GM06990 (cell line): ENCODE measurements around the gene ELAVL4.

Experiments
- DNase-seq: peaks from one replicate; pipeline ENCODE4 v3.0.0-alpha.2; 2011; ENCODE audit not compliant: insufficient read length; ENCODE audit errors: extremely low read depth
- H3K27me3 ChIP-seq: replicated peaks from 2 replicates; pipeline ENCODE4 v1.6.0; 2011; ENCODE audit warnings: low read length; ENCODE audit not compliant: control insufficient read depth, insufficient read depth
- H3K36me3 ChIP-seq: 2 replicates; pipeline ENCODE4 v1.5.1; 2011; ENCODE audit warnings: low read length; ENCODE audit not compliant: control insufficient read depth, insufficient read depth
- H3K4me3 ChIP-seq: replicated peaks from 2 replicates; pipeline ENCODE4 v1.5.1; 2011; ENCODE audit warnings: low read depth, mild to moderate bottlenecking, control low read depth, low read length
- TF ChIP-seq, protein P1 (sequence below): IDR thresholded peaks from 2 replicates; pipeline ENCODE4 v1.5.1; 2011; ENCODE audit warnings: low read length, control low read depth, mild to moderate bottlenecking, inconsistent platforms; ENCODE audit not compliant: insufficient read depth, poor library complexity, severe bottlenecking

Gene ELAVL4

DNA sequence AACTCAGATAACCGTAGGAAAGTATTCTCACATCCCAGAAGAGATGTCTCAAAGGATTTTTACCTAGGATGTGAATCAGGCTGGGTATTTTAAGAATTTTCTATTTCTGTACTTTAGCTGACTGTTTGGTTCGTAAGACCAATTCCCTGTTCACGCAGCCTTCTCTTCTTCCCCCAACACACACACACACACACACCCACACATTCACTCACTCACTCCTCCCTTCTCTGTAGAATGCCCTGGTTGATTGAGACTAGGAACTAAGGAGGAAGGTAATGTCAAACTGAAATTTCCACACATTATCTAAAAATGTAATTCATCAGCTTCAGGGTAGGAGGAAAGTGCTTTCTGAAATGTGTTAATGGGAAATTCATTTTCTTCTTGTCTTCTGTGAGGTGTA, 43.5 kb downstream of the ELAVL4 start:
- no peak for DNase-seq
- Histone ChIP-seq H3K36me3 (no peaks in the 10 kb centered on the region), H3K27me3 (no peaks in the 10 kb centered on the region), H3K4me3 (no peak overlapping the region)
- TF ChIP-seq, protein P1, sequence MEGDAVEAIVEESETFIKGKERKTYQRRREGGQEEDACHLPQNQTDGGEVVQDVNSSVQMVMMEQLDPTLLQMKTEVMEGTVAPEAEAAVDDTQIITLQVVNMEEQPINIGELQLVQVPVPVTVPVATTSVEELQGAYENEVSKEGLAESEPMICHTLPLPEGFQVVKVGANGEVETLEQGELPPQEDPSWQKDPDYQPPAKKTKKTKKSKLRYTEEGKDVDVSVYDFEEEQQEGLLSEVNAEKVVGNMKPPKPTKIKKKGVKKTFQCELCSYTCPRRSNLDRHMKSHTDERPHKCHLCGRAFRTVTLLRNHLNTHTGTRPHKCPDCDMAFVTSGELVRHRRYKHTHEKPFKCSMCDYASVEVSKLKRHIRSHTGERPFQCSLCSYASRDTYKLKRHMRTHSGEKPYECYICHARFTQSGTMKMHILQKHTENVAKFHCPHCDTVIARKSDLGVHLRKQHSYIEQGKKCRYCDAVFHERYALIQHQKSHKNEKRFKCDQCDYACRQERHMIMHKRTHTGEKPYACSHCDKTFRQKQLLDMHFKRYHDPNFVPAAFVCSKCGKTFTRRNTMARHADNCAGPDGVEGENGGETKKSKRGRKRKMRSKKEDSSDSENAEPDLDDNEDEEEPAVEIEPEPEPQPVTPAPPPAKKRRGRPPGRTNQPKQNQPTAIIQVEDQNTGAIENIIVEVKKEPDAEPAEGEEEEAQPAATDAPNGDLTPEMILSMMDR, result no peak

DNA sequence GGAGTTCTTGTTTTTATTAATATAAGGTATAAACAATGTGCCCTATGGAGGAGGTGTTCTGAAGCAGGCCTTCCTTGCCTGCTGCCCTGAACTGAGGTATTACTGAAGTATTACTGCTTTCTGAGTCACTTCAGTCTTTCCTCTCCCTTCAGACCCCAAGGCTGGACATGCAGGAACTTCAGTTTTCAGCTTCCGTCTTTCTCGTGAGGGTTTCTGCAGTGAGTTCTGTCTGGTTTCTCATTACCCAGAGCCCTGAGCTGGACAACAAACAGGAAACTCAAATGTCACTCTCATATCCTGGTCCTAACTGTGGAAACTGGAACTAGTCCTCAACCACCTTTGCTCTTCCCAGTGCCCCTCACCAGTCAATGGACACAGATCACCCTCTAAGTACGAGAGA, 46.8 kb downstream of the ELAVL4 start:
- TF ChIP-seq, protein P1, result no peak
- DNase-seq, result no peak
- H3K36me3 ChIP-seq, result no peaks in the 10 kb centered on the region
- H3K27me3 ChIP-seq, result no peaks in the 10 kb centered on the region
- H3K4me3 ChIP-seq, result no peak overlapping the region

GRCh38 chr1:50156241-50157010, 47.7 kb downstream of the ELAVL4 start:
- TF ChIP-seq, protein P1, result no peak
- H3K27me3 ChIP-seq, result no peaks in the 10 kb centered on the region

DNA sequence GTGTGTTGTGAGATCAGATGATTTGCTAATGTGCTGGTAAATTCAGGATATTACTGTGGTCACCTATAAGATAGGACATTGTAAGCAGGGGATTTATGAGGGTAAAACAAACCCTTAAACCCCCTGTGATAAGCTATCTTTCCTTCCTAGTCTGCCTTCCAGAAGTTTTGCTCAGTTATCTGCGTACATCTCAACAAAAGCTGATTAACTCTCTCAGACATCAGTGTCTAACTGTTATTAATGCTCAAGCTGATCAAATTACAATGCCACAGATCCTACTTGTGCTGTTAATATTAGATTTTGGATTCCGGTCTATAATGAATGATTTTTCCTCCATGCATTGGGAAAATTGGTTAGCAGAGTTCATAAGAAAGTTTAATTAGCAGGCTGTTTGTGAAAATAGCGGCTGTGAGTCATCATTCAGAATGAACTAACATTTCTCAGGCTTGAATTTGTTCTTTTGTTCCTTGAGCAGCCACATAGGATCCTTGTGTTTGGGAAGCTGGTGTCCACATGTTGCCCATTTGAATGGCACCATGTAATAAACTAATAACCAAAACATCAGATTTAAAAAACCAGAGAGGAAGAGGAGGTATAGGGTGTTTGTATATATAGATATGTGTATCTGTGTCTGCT, 48.7 kb downstream of the ELAVL4 start:
- DNase-seq, result no peak
- Histone ChIP-seq H3K27me3 (no peaks in the 10 kb centered on the region), H3K36me3 (no peaks in the 10 kb centered on the region), H3K4me3 (no peak overlapping the region)
- TF ChIP-seq, protein P1, result no peak

More at GRCh38 chr1:50156241-50157010, 47.7 kb downstream of the ELAVL4 start:
- Histone ChIP-seq H3K4me3 (no peak overlapping the region), H3K36me3 (no peaks in the 10 kb centered on the region)
- no peak for DNase-seq

DNA sequence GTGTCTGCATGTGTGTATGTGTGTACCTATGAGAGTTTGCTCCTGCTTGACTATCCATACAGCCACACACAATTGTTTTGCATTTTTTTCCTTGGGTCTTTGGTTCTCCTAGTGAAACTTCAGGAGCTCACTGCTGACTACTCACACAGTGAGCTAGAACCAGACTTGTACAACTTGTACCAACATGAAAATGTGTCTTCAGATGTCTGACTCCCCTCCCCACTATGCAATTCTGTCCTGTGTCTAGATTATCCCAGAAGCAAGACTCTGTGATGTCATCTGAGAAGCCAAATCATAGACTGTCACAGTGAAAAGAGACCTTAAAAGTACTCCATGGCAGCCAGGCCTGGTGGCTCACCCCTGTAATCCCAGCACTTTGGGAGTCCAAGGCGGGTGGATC, 49.7 kb downstream of the ELAVL4 start:
- H3K36me3 ChIP-seq, result no peaks in the 10 kb centered on the region
- TF ChIP-seq, protein P1, result no peak

More for the DNA sequence above, 49.7 kb downstream of the ELAVL4 start:
- H3K27me3 ChIP-seq, result no peaks in the 10 kb centered on the region
- no peak for DNase-seq
- H3K4me3 ChIP-seq, result no peak overlapping the region
